ENCODE results near the gene RASAL1.

RASAL1 gene

GRCh38 chr12:113082486-113083148, 52.9 kb downstream of the RASAL1 start:
- H3K14ac ChIP-seq (ENCODE audit: low read length): no peak overlapping the region
- no peak overlapping the region for H3K9ac ChIP-seq (ENCODE audit: low read length)
- H3K4me2 ChIP-seq (ENCODE audit: low read length): no peak overlapping the region
- no peak overlapping the region for H4K8ac ChIP-seq (ENCODE audit: low read depth, low read length)
- H2BK12ac ChIP-seq (ENCODE audit: low read length): no peak overlapping the region
- no peak overlapping the region for H3K18ac ChIP-seq (ENCODE audit: low read length)
- peaks cover under 1 to 3% of the 10 kb centered on the region in 2 experiments for H3K4me1 ChIP-seq (ENCODE audit: control insufficient read depth in 1 of 2, insufficient read depth in 2 of 2, low read length in 2 of 2)
- H4K12ac ChIP-seq (ENCODE audit: low read depth, low read length): no peak overlapping the region
- no peak overlapping the region for H3K4me3 ChIP-seq (ENCODE audit: low read depth, low read length)
- H3K27me3 ChIP-seq (ENCODE audit: insufficient read depth, low read length): peaks cover 13% of the 10 kb centered on the region
- H3K79me1 ChIP-seq (ENCODE audit: low read length): no peaks in the 10 kb centered on the region
- H2BK120ac ChIP-seq (ENCODE audit: insufficient read depth, low read length, poor library complexity): no peak overlapping the region
- H2BK5ac ChIP-seq (ENCODE audit: low read depth, low read length, poor library complexity): no peak overlapping the region
- H3K79me2 ChIP-seq (ENCODE audit: control insufficient read depth, insufficient read depth, low read length, poor library complexity): no peaks in the 10 kb centered on the region
- DNase-seq: no peak
- no peaks in the 10 kb centered on the region for H3K9me3 ChIP-seq (ENCODE audit: insufficient read depth, low read depth, low read length)
- H3K4ac ChIP-seq (ENCODE audit: low read depth, low read length): no peak overlapping the region
- H3K23ac ChIP-seq (ENCODE audit: low read length): no peak overlapping the region
- H2AK5ac ChIP-seq (ENCODE audit: low read length): no peak overlapping the region
- no peak overlapping the region for H3K27ac ChIP-seq (ENCODE audit: low read depth, low read length)
- no peak overlapping the region for H4K91ac ChIP-seq (ENCODE audit: low read depth, low read length)
- WGBS (ENCODE audit: extremely low coverage, insufficient coverage, insufficient read length): no CpG with 5 or more reads among the region's 9 CpGs
- H3K36me3 ChIP-seq (ENCODE audit: control insufficient read depth in 1 of 2, insufficient read depth in 2 of 2, low read length in 2 of 2): no peaks in the 10 kb centered on the region
- H2AFZ ChIP-seq (ENCODE audit: insufficient read depth, low read length, poor library complexity): no peak overlapping the region

- Histone ChIP-seq H2BK120ac (ENCODE audit: insufficient read depth, low read length, poor library complexity) (no peak overlapping the region), H3K9ac (ENCODE audit: low read length) (no peak overlapping the region), H4K91ac (ENCODE audit: low read depth, low read length) (no peak overlapping the region), H3K36me3 (ENCODE audit: control insufficient read depth in 1 of 2, insufficient read depth in 2 of 2, low read length in 2 of 2) (no peaks in the 10 kb centered on the region), H3K14ac (ENCODE audit: low read length) (no peak overlapping the region), H3K4me1 (ENCODE audit: control insufficient read depth in 1 of 2, insufficient read depth in 2 of 2, low read length in 2 of 2) (peaks cover 2 to 3% of the 10 kb centered on the region in 2 experiments), H2AFZ (ENCODE audit: insufficient read depth, low read length, poor library complexity) (no peak overlapping the region), H2BK5ac (ENCODE audit: low read depth, low read length, poor library complexity) (no peak overlapping the region), H3K23ac (ENCODE audit: low read length) (no peak overlapping the region), H2AK5ac (ENCODE audit: low read length) (no peak overlapping the region), H2BK12ac (ENCODE audit: low read length) (no peak overlapping the region), H3K4me3 (ENCODE audit: low read depth, low read length) (no peak overlapping the region), H3K4me2 (ENCODE audit: low read length) (no peak overlapping the region), H3K27ac (ENCODE audit: low read depth, low read length) (no peak overlapping the region), H4K8ac (ENCODE audit: low read depth, low read length) (no peak overlapping the region), H3K4ac (ENCODE audit: low read depth, low read length) (no peak overlapping the region), H3K9me3 (ENCODE audit: insufficient read depth, low read depth, low read length) (no peaks in the 10 kb centered on the region), H4K12ac (ENCODE audit: low read depth, low read length) (no peak overlapping the region), H3K79me2 (ENCODE audit: control insufficient read depth, insufficient read depth, low read length, poor library complexity) (no peaks in the 10 kb centered on the region), H3K18ac (ENCODE audit: low read length) (no peak overlapping the region), H3K79me1 (ENCODE audit: low read length) (no peaks in the 10 kb centered on the region), H3K27me3 (ENCODE audit: insufficient read depth, low read length) (peaks cover 20% of the 10 kb centered on the region)
- no CpG with 5 or more reads among the region's 4 CpGs for WGBS (ENCODE audit: extremely low coverage, insufficient coverage, insufficient read length)
- no peak for DNase-seq
Observed at GRCh38 chr12:113081873-113082272, 53.7 kb downstream of the RASAL1 start.

- no peaks in the 10 kb centered on the region for H3K79me1 ChIP-seq (ENCODE audit: low read length)
- H3K4me1 ChIP-seq (ENCODE audit: control insufficient read depth in 1 of 2, insufficient read depth in 2 of 2, low read length in 2 of 2): peaks cover 0 to 3% of the 10 kb centered on the region in 2 experiments
- no peak overlapping the region for H2BK5ac ChIP-seq (ENCODE audit: low read depth, low read length, poor library complexity)
- no peak overlapping the region for H2BK120ac ChIP-seq (ENCODE audit: insufficient read depth, low read length, poor library complexity)
- no peak overlapping the region for H2BK12ac ChIP-seq (ENCODE audit: low read length)
- no peaks in the 10 kb centered on the region for H3K36me3 ChIP-seq (ENCODE audit: control insufficient read depth in 1 of 2, insufficient read depth in 2 of 2, low read length in 2 of 2)
- H3K27ac ChIP-seq (ENCODE audit: low read depth, low read length): no peak overlapping the region
- H3K14ac ChIP-seq (ENCODE audit: low read length): no peak overlapping the region
- peaks cover 25% of the 10 kb centered on the region for H3K27me3 ChIP-seq (ENCODE audit: insufficient read depth, low read length)
- H4K12ac ChIP-seq (ENCODE audit: low read depth, low read length): no peak overlapping the region
- H3K4me3 ChIP-seq (ENCODE audit: low read depth, low read length): no peak overlapping the region
- H3K4ac ChIP-seq (ENCODE audit: low read depth, low read length): no peak overlapping the region
- no CpG with 5 or more reads among the region's 48 CpGs for WGBS (ENCODE audit: extremely low coverage, insufficient coverage, insufficient read length)
- no peak overlapping the region for H4K91ac ChIP-seq (ENCODE audit: low read depth, low read length)
- H3K18ac ChIP-seq (ENCODE audit: low read length): no peak overlapping the region
- no peaks in the 10 kb centered on the region for H3K79me2 ChIP-seq (ENCODE audit: control insufficient read depth, insufficient read depth, low read length, poor library complexity)
- no peak overlapping the region for H3K23ac ChIP-seq (ENCODE audit: low read length)
- H3K9ac ChIP-seq (ENCODE audit: low read length): no peak overlapping the region
- no peak for DNase-seq
- H2AFZ ChIP-seq (ENCODE audit: insufficient read depth, low read length, poor library complexity): no peak overlapping the region
- peak overlapping the region; percentile 5 for H3K4me2 ChIP-seq (ENCODE audit: low read length)
- no peaks in the 10 kb centered on the region for H3K9me3 ChIP-seq (ENCODE audit: insufficient read depth, low read depth, low read length)
- no peak overlapping the region for H2AK5ac ChIP-seq (ENCODE audit: low read length)
- H4K8ac ChIP-seq (ENCODE audit: low read depth, low read length): no peak overlapping the region
Observed at GRCh38 chr12:113077859-113078255, 57.7 kb downstream of the RASAL1 start.

DNA sequence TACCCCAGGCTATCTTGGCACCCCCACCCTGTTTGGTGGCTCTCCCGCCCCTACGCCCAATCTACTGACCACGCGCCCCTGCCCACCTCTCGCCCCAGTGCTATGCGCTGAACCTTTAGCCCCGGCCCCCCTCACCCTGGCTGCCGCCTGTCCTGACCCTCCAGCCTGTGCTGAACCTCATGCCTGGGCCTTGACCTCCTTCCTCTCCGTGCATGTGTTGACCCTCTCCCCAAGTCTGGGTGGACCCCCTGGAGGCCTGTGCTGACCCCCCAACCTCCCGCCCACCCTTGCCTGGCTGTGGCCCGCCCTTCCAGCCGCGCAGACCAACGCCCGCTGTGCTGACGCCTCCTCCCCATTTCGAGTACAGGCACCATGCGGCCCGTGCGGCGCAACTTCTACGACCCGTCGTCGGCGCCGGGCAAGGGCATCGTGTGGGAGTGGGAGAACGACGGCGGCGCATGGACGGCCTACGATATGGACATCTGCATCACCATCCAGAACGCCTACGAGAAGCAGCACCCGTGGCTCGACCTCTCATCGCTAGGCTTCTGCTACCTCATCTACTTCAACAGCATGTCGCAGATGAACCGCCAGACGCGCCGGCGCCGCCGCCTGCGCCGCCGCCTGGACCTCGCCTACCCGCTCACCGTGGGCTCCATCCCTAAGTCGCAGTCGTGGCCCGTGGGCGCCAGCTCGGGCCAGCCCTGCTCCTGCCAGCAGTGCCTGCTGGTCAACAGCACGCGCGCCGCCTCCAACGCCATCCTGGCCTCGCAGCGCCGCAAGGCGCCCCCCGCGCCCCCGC, 58.3 kb downstream of the RASAL1 start:
- Histone ChIP-seq H3K9ac (ENCODE audit: low read length) (no peak overlapping the region), H3K36me3 (ENCODE audit: control insufficient read depth in 1 of 2, insufficient read depth in 2 of 2, low read length in 2 of 2) (no peaks in the 10 kb centered on the region), H3K4ac (ENCODE audit: low read depth, low read length) (no peak overlapping the region), H3K4me2 (ENCODE audit: low read length) (peak overlapping the region; percentile 24), H4K91ac (ENCODE audit: low read depth, low read length) (no peak overlapping the region), H4K12ac (ENCODE audit: low read depth, low read length) (no peak overlapping the region), H3K27me3 (ENCODE audit: insufficient read depth, low read length) (peaks cover 25% of the 10 kb centered on the region), H2BK5ac (ENCODE audit: low read depth, low read length, poor library complexity) (no peak overlapping the region), H2AFZ (ENCODE audit: insufficient read depth, low read length, poor library complexity) (no peak overlapping the region), H3K79me1 (ENCODE audit: low read length) (no peaks in the 10 kb centered on the region), H3K14ac (ENCODE audit: low read length) (no peak overlapping the region), H3K27ac (ENCODE audit: low read depth, low read length) (no peak overlapping the region), H3K4me3 (ENCODE audit: low read depth, low read length) (no peak overlapping the region), H3K23ac (ENCODE audit: low read length) (no peak overlapping the region), H3K4me1 (ENCODE audit: control insufficient read depth in 1 of 2, insufficient read depth in 2 of 2, low read length in 2 of 2) (peaks cover 0 to 3% of the 10 kb centered on the region in 2 experiments), H3K18ac (ENCODE audit: low read length) (no peak overlapping the region), H2BK120ac (ENCODE audit: insufficient read depth, low read length, poor library complexity) (no peak overlapping the region), H3K79me2 (ENCODE audit: control insufficient read depth, insufficient read depth, low read length, poor library complexity) (no peaks in the 10 kb centered on the region), H2AK5ac (ENCODE audit: low read length) (no peak overlapping the region), H4K8ac (ENCODE audit: low read depth, low read length) (no peak overlapping the region), H3K9me3 (ENCODE audit: insufficient read depth, low read depth, low read length) (no peaks in the 10 kb centered on the region), H2BK12ac (ENCODE audit: low read length) (no peak overlapping the region)
- no CpG with 5 or more reads among the region's 70 CpGs for WGBS (ENCODE audit: extremely low coverage, insufficient coverage, insufficient read length)
- DNase-seq: no peak
